ENCODE data around the gene USP32.

The USP32 gene

GRCh38 chr17:60258313-60258712 is 133.6 kb downstream of the USP32 start:
- no peak for TF ChIP-seq TSHZ2 (CRISPR knock-in tag; IDR thresholded peaks at IDR 0.05)
- no peak for TF ChIP-seq CREB5 (CRISPR knock-in tag; IDR thresholded peaks at IDR 0.05; ENCODE audit: low read depth)
- TF ChIP-seq ZNF565 (CRISPR knock-in tag; conservative IDR thresholded peaks at IDR 0.05; ENCODE audit: low read depth), result no peak
- no peak for TF ChIP-seq TOX (CRISPR knock-in tag; IDR thresholded peaks at IDR 0.05; ENCODE audit: borderline replicate concordance)
- TF ChIP-seq PATZ1 (CRISPR knock-in tag; IDR thresholded peaks at IDR 0.05; ENCODE audit: borderline replicate concordance), result no peak
- no peak for TF ChIP-seq PPARA (CRISPR knock-in tag; IDR thresholded peaks at IDR 0.05; ENCODE audit: borderline replicate concordance)
- TF ChIP-seq CSRNP3 (CRISPR knock-in tag; IDR thresholded peaks at IDR 0.05), result no peak
- no peak for TF ChIP-seq ZC3H10 (CRISPR knock-in tag; IDR thresholded peaks at IDR 0.05)
- TF ChIP-seq ISL1 (CRISPR knock-in tag; IDR thresholded peaks at IDR 0.05), result no peak
- TF ChIP-seq OSR1 (CRISPR knock-in tag; IDR thresholded peaks at IDR 0.05), result no peak
- TF ChIP-seq POU6F1 (CRISPR knock-in tag; IDR thresholded peaks at IDR 0.05; ENCODE audit: borderline replicate concordance, low read depth), result no peak
- no peak for TF ChIP-seq ZFP3 (CRISPR knock-in tag; IDR thresholded peaks at IDR 0.05)
- TF ChIP-seq ESRRG (CRISPR knock-in tag; IDR thresholded peaks at IDR 0.05), result no peak
- no peak for ATAC-seq

GRCh38 chr17:60256174-60256573 is 135.8 kb downstream of the USP32 start:
- no peak for TF ChIP-seq CSRNP3 (CRISPR knock-in tag; IDR thresholded peaks at IDR 0.05)
- no peak for TF ChIP-seq TOX (CRISPR knock-in tag; IDR thresholded peaks at IDR 0.05; ENCODE audit: borderline replicate concordance)
- ATAC-seq, result peak; percentile 53; the same call in 2 of the 3 replicates

GRCh38 chr17:60253048-60253447 is 138.9 kb downstream of the USP32 start:
- no peak for ATAC-seq
- TF ChIP-seq PATZ1 (CRISPR knock-in tag; IDR thresholded peaks at IDR 0.05; ENCODE audit: borderline replicate concordance), result no peak

GRCh38 chr17:60252459-60252858 is 139.5 kb downstream of the USP32 start:
- TF ChIP-seq ZFP30 (CRISPR knock-in tag; IDR thresholded peaks at IDR 0.05), result no peak
- no peak for TF ChIP-seq GLIS3 (CRISPR knock-in tag; IDR thresholded peaks at IDR 0.05)
- no peak for TF ChIP-seq TCF4 (CRISPR knock-in tag; IDR thresholded peaks at IDR 0.05; ENCODE audit: borderline replicate concordance)
- TF ChIP-seq ZNF70 (CRISPR knock-in tag; IDR thresholded peaks at IDR 0.05), result no peak
- ATAC-seq, result no peak
